ENCODE data around the gene CDC45. TPM values are rescaled to one million over a fixed set of nuclear protein-coding genes. Genes with fewer than 3 reads are reported as not detected.

The CDC45 gene
- total RNA-seq, 1 donor from 2014 or later: 31.2 TPM

GRCh38 chr22:19525116-19525660 is 45.5 kb downstream of the CDC45 start:
- DNase-seq (ENCODE audit: low read depth): no peak
- no peak for TF ChIP-seq CTCF (conservative IDR thresholded peaks at IDR 0.05; ENCODE audit: low read depth, low read length)
- H3K4me3 ChIP-seq (ENCODE audit: low read depth, low read length): no peak overlapping the region

GRCh38 chr22:19525666-19526065 is 45.9 kb downstream of the CDC45 start:
- TF ChIP-seq CTCF (conservative IDR thresholded peaks at IDR 0.05; ENCODE audit: low read depth, low read length): no peak
- H3K4me3 ChIP-seq (ENCODE audit: low read depth, low read length): no peak overlapping the region
- no peak for DNase-seq (ENCODE audit: low read depth)

GRCh38 chr22:19526076-19526701 is 46.5 kb downstream of the CDC45 start:
- no peak overlapping the region for H3K4me3 ChIP-seq (ENCODE audit: low read depth, low read length)
- no peak for DNase-seq (ENCODE audit: low read depth)
- no peak for TF ChIP-seq CTCF (conservative IDR thresholded peaks at IDR 0.05; ENCODE audit: low read depth, low read length)

GRCh38 chr22:19526702-19527111 is 47.0 kb downstream of the CDC45 start:
- no peak for TF ChIP-seq CTCF (conservative IDR thresholded peaks at IDR 0.05; ENCODE audit: low read depth, low read length)
- DNase-seq (ENCODE audit: low read depth): no peak
- no peak overlapping the region for H3K4me3 ChIP-seq (ENCODE audit: low read depth, low read length)

- H3K4me3 ChIP-seq (ENCODE audit: low read depth, low read length): no peak overlapping the region
- DNase-seq (ENCODE audit: low read depth): no peak
- no peak for TF ChIP-seq CTCF (conservative IDR thresholded peaks at IDR 0.05; ENCODE audit: low read depth, low read length)
Measured at GRCh38 chr22:19527321-19527721, 47.6 kb downstream of the CDC45 start.

GRCh38 chr22:19527861-19528417 is 48.2 kb downstream of the CDC45 start:
- no peak for DNase-seq (ENCODE audit: low read depth)
- TF ChIP-seq CTCF (conservative IDR thresholded peaks at IDR 0.05; ENCODE audit: low read depth, low read length): no peak
- H3K4me3 ChIP-seq (ENCODE audit: low read depth, low read length): no peak overlapping the region

GRCh38 chr22:19529811-19530210 is 50.1 kb downstream of the CDC45 start:
- no peak overlapping the region for H3K4me3 ChIP-seq (ENCODE audit: low read depth, low read length)
- DNase-seq (ENCODE audit: low read depth): no peak
- TF ChIP-seq CTCF (conservative IDR thresholded peaks at IDR 0.05; ENCODE audit: low read depth, low read length): no peak

All from epithelial cell of proximal tubule (primary cell).